ENCODE results near the gene ASTN2. TPM values are rescaled to one million over a fixed set of nuclear protein-coding genes. Genes with fewer than 3 reads are reported as not detected.

ASTN2 gene
- total and polyA plus RNA-seq, 9 of the 15 experiments (the other 6 are each of a cell fraction or from before 2014, with no cell fraction given): 0.56 to 3.5 (median 1.9) TPM

GRCh38 chr9:117104206-117104605 is 310.7 kb downstream of the ASTN2 start:
- H2AFZ ChIP-seq (ENCODE audit: low read depth, low read length): no peak overlapping the region
- in situ Hi-C loops (cut with MboI) (no loop called here), intact Hi-C loops (cut with micrococcal nuclease) (no loop called here)
- POLR2A ChIA-PET: no interaction called here
- FAIRE-seq: no peak
- no TSS peak for BruUV-seq (replicated peaks)
- no peaks in the 10 kb centered on the region for H3K36me3 ChIP-seq (ENCODE audit: control insufficient read depth, insufficient read depth, low read length)
- H3K79me2 ChIP-seq (ENCODE audit: control insufficient read depth, insufficient read depth, low read length): no peaks in the 10 kb centered on the region
- TF ChIP-seq ZNF3 (CRISPR knock-in tag; IDR thresholded peaks at IDR 0.05): no peak
- TF ChIP-seq ELK1 (CRISPR knock-in tag; IDR thresholded peaks at IDR 0.05): no peak
- no peak for TF ChIP-seq PBX2 (CRISPR knock-in tag; IDR thresholded peaks at IDR 0.05; ENCODE audit: low read depth)
- no peak for TF ChIP-seq PBX2 (tag; conservative IDR thresholded peaks at IDR 0.05; ENCODE audit: low read depth)
- TF ChIP-seq POLR2H (tag; IDR thresholded peaks at IDR 0.05; ENCODE audit: low read depth): no peak
- TF ChIP-seq ZNF318 (IDR thresholded peaks at IDR 0.05; ENCODE audit: borderline replicate concordance in 1 of 2, low read depth in 1 of 2): no peak
- no peaks in the 10 kb centered on the region for H3K27me3 ChIP-seq (ENCODE audit: control insufficient read depth in 2 of 2, insufficient read depth in 2 of 2, low read length in 2 of 2)
- no peaks in the 10 kb centered on the region for H3K4me1 ChIP-seq (replicated peaks in 1 of 2; ENCODE audit: control insufficient read depth in 2 of 2, insufficient read depth in 2 of 2, low read length in 2 of 2)
- no peaks in the 10 kb centered on the region for H3K9me1 ChIP-seq (ENCODE audit: control insufficient read depth, insufficient read depth, low read length)
- DNase-seq (ENCODE audit: extremely low read depth in 1 of 4, low spot score in 3 of 4): no peak
- H3K4me3 ChIP-seq: no peak overlapping the region
- H3K9ac ChIP-seq (ENCODE audit: insufficient read depth in 1 of 2, low read depth in 2 of 2, low read length in 2 of 2): no peak overlapping the region
- H3K27ac ChIP-seq (ENCODE audit: extremely low read depth, low read depth, low read length): no peak overlapping the region
- H3K9me3 ChIP-seq (replicated peaks; ENCODE audit: control insufficient read depth, insufficient read depth, low read depth, low read length): no peaks in the 10 kb centered on the region
- H4K20me1 ChIP-seq (replicated peaks; ENCODE audit: control insufficient read depth, insufficient read depth, low read length): no peaks in the 10 kb centered on the region
- CTCF ChIA-PET (ENCODE audit: low intra/inter-chr PET ratio): no interaction called here
- 7% methylated on average over 1 of the region's 1 CpG for WGBS (ENCODE audit: insufficient coverage, low coverage, missing lambda C conversion rate)
- no peak overlapping the region for H3K4me2 ChIP-seq (ENCODE audit: insufficient read depth, low read length)
- no peak for ATAC-seq

Measured in K562 (cell line).